ENCODE results near the gene FBXL19. TPM values are rescaled to one million over a fixed set of nuclear protein-coding genes. Genes with fewer than 3 reads are reported as not detected.
A peak's percentile ranks its signal among the peaks of the same experiment; 100 is the strongest.

FBXL19 gene
- total RNA-seq, 1 donor from 2014 or later = 13.4 TPM

- Histone ChIP-seq H3K27me3 (no peaks in the 10 kb centered on the region), H3K4me3 (no peak overlapping the region), H3K36me3 (peaks cover 98% of the 10 kb centered on the region), H3K27ac (no peak overlapping the region), H3K9me3 (no peaks in the 10 kb centered on the region), H3K4me1 (no peaks in the 10 kb centered on the region)
- intact Hi-C loops (cut with DNase I) = no loop called here
- ATAC-seq = no peak
- DNase-seq = no peak
- no peak for TF ChIP-seq CTCF (IDR thresholded peaks at IDR 0.05)
Observed at GRCh38 chr16:30972872-30973271, 49.5 kb downstream of the FBXL19 start.

GRCh38 chr16:30974348-30974747 lies 51.0 kb downstream of the FBXL19 start:
- H3K4me3 ChIP-seq = no peak overlapping the region
- H3K36me3 ChIP-seq = peaks cover 86% of the 10 kb centered on the region
- ATAC-seq (no peak), DNase-seq (no peak)
- TF ChIP-seq CTCF (IDR thresholded peaks at IDR 0.05) = no peak
- no peaks in the 10 kb centered on the region for H3K9me3 ChIP-seq
- no peak overlapping the region for H3K27ac ChIP-seq
- H3K27me3 ChIP-seq = no peaks in the 10 kb centered on the region
- H3K4me1 ChIP-seq = no peaks in the 10 kb centered on the region
- intact Hi-C loops (cut with DNase I) = no loop called here

GRCh38 chr16:30976486-30976885 lies 53.1 kb downstream of the FBXL19 start:
- intact Hi-C loops (cut with DNase I) = no loop called here
- TF ChIP-seq CTCF (IDR thresholded peaks at IDR 0.05) = no peak
- no peaks in the 10 kb centered on the region for H3K9me3 ChIP-seq
- no peaks in the 10 kb centered on the region for H3K4me1 ChIP-seq
- ATAC-seq = no peak
- H3K36me3 ChIP-seq = peaks cover 85% of the 10 kb centered on the region
- H3K27me3 ChIP-seq = no peaks in the 10 kb centered on the region
- no peak overlapping the region for H3K4me3 ChIP-seq
- no peak for DNase-seq
- H3K27ac ChIP-seq = no peak overlapping the region

- Histone ChIP-seq H3K4me1 (no peaks in the 10 kb centered on the region), H3K4me3 (no peak overlapping the region), H3K36me3 (peaks cover 80% of the 10 kb centered on the region), H3K27me3 (no peaks in the 10 kb centered on the region), H3K9me3 (no peaks in the 10 kb centered on the region), H3K27ac (no peak overlapping the region)
- ATAC-seq = no peak
- no peak for DNase-seq
- peak; percentile 22 for TF ChIP-seq CTCF (IDR thresholded peaks at IDR 0.05)
- intact Hi-C loops (cut with DNase I) = no loop called here
Observed at GRCh38 chr16:30977502-30977901, 54.1 kb downstream of the FBXL19 start.

- no peak for DNase-seq
- intact Hi-C loops (cut with DNase I) = no loop called here
- Histone ChIP-seq H3K27ac (no peak overlapping the region), H3K4me3 (no peak overlapping the region), H3K9me3 (no peaks in the 10 kb centered on the region), H3K4me1 (no peaks in the 10 kb centered on the region), H3K36me3 (peaks cover 67% of the 10 kb centered on the region), H3K27me3 (no peaks in the 10 kb centered on the region)
- no peak for ATAC-seq
- TF ChIP-seq CTCF (IDR thresholded peaks at IDR 0.05) = no peak
Observed at GRCh38 chr16:30979170-30980022, 56.0 kb downstream of the FBXL19 start.
